Measurements from ENCODE around the gene CFAP61.

CFAP61 gene

GRCh38 chr20:20329564-20329963 lies 277.2 kb downstream of the CFAP61 start:
- in situ Hi-C loops (cut with HindIII; ENCODE audit: low sequenced_read_pairs), result no loop called here
- H3K4me3 ChIP-seq (ENCODE audit: low read depth, low read length), result no peak overlapping the region
- TF ChIP-seq CTCF (IDR thresholded peaks at IDR 0.05; ENCODE audit: low read depth, low read length), result no peak
- no peak for DNase-seq (ENCODE audit: low read depth, low spot score)

GRCh38 chr20:20331156-20331555 lies 278.8 kb downstream of the CFAP61 start:
- TF ChIP-seq CTCF (IDR thresholded peaks at IDR 0.05; ENCODE audit: low read depth, low read length), result no peak
- no peak overlapping the region for H3K4me3 ChIP-seq (ENCODE audit: low read depth, low read length)
- DNase-seq (ENCODE audit: low read depth, low spot score), result no peak
- in situ Hi-C loops (cut with HindIII; ENCODE audit: low sequenced_read_pairs), result no loop called here

DNA sequence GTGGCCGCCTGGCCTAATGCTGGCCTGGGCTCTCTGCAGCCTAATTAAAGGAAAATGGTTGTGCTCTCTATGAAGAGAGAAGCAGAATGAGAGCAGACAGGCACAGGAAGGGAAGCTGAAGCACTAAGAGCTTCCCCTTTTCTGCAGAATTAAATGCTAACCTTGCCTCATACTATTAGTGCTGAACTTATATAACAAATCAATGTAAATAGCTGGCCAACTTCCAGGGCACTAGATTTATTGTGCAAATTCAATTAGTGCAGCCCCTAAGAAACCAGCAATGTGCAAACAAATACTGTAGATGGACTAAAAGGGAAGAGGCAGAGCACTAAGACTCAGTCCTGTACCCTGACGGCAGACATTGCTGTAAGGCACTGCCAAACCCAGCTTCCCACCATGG lies 279.5 kb downstream of the CFAP61 start:
- no peak for DNase-seq (ENCODE audit: low read depth, low spot score)
- in situ Hi-C loops (cut with HindIII; ENCODE audit: low sequenced_read_pairs), result no loop called here
- TF ChIP-seq CTCF (IDR thresholded peaks at IDR 0.05; ENCODE audit: low read depth, low read length), result no peak
- H3K4me3 ChIP-seq (ENCODE audit: low read depth, low read length), result no peak overlapping the region

GRCh38 chr20:20333866-20334265 lies 281.5 kb downstream of the CFAP61 start:
- no peak for DNase-seq (ENCODE audit: low read depth, low spot score)
- TF ChIP-seq CTCF (IDR thresholded peaks at IDR 0.05; ENCODE audit: low read depth, low read length), result no peak
- no peak overlapping the region for H3K4me3 ChIP-seq (ENCODE audit: low read depth, low read length)
- in situ Hi-C loops (cut with HindIII; ENCODE audit: low sequenced_read_pairs), result no loop called here

GRCh38 chr20:20334489-20334888 lies 282.2 kb downstream of the CFAP61 start:
- in situ Hi-C loops (cut with HindIII; ENCODE audit: low sequenced_read_pairs), result no loop called here
- no peak for TF ChIP-seq CTCF (IDR thresholded peaks at IDR 0.05; ENCODE audit: low read depth, low read length)
- H3K4me3 ChIP-seq (ENCODE audit: low read depth, low read length), result no peak overlapping the region
- no peak for DNase-seq (ENCODE audit: low read depth, low spot score)

DNA sequence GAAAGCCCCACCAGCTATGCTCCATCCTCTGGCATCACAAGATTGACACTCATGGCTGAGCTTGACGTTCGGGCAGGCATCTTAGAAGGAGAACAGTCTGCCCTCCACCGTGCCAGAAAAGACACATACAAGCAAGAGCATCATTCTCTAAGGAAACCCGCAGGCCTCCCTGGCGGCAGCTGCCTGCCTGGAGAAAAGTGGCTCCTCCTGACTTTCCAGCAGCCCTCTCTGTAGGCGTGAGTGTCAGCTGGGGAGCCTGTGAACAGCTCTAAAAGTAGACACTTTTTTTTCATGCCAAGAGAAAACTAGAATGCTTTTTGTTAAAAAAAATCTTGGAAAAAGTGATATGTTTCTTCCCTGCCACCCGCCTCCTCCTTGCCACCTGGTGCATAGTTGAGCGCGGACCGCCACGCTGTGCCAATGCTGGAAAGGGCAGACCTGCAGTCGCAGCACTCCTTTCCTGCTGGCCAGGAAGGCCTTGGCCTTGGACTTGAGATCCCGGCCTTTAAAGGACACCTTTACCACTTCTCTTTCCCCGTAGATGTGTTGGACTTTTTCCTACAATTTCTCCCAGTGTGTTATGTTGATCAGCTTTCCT lies 285.9 kb downstream of the CFAP61 start:
- in situ Hi-C loops (cut with HindIII; ENCODE audit: low sequenced_read_pairs), result no loop called here
- no peak for DNase-seq (ENCODE audit: low read depth, low spot score)
- H3K4me3 ChIP-seq (ENCODE audit: low read depth, low read length), result no peak overlapping the region
- no peak for TF ChIP-seq CTCF (IDR thresholded peaks at IDR 0.05; ENCODE audit: low read depth, low read length)

GRCh38 chr20:20340443-20340842 lies 288.1 kb downstream of the CFAP61 start:
- no peak for TF ChIP-seq CTCF (IDR thresholded peaks at IDR 0.05; ENCODE audit: low read depth, low read length)
- in situ Hi-C loops (cut with HindIII; ENCODE audit: low sequenced_read_pairs), result no loop called here
- no peak overlapping the region for H3K4me3 ChIP-seq (ENCODE audit: low read depth, low read length)
- DNase-seq (ENCODE audit: low read depth, low spot score), result no peak

Data from astrocyte of the spinal cord (primary cell).